ENCODE results near the gene GPC3. TPM values are rescaled to one million over a fixed set of nuclear protein-coding genes. Genes with fewer than 3 reads are reported as not detected.

The GPC3 gene
- total and polyA plus RNA-seq, 7 donors: 0.43 to 2.3 (median 1.4) TPM

DNA sequence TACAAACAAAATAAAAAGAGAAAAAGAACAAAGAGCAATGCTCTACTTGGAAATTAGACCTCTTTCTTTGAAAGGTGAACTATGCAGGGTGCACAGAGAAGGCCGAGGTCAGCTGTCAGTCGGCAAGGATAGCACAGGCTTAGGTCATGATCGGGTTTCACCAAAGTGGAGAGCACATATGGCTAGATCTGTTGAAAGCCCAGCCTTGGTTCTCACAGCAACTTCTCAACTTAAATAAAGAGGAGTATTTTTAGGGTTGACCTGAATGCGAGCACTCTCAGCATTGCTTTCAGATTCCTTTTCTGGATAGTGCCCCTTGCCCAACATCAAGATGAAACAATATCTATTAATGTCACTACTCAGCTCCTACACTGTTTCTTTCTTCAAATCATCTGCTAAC is 447.2 kb downstream of the GPC3 start:
- no peak for DNase-seq
- Histone ChIP-seq H3K4me1 (peaks cover 14% of the 10 kb centered on the region), H3K4me3 (no peak overlapping the region), H3K36me3 (ENCODE audit: insufficient read depth in 1 of 2, low read depth in 1 of 2) (no peaks in the 10 kb centered on the region), H3K27ac (peak overlapping the region; percentile 53), H3K9me3 (no peaks in the 10 kb centered on the region), H3K27me3 (ENCODE audit: insufficient read depth in 3 of 3, low read length in 2 of 3) (peaks cover 0 to 4% (median 0%) of the 10 kb centered on the region in 3 donors)
- WGBS, 3 donors: 24 to 48% (median 35%) methylated on average over 4 of the region's 4 CpGs
- TF ChIP-seq, protein P1, sequence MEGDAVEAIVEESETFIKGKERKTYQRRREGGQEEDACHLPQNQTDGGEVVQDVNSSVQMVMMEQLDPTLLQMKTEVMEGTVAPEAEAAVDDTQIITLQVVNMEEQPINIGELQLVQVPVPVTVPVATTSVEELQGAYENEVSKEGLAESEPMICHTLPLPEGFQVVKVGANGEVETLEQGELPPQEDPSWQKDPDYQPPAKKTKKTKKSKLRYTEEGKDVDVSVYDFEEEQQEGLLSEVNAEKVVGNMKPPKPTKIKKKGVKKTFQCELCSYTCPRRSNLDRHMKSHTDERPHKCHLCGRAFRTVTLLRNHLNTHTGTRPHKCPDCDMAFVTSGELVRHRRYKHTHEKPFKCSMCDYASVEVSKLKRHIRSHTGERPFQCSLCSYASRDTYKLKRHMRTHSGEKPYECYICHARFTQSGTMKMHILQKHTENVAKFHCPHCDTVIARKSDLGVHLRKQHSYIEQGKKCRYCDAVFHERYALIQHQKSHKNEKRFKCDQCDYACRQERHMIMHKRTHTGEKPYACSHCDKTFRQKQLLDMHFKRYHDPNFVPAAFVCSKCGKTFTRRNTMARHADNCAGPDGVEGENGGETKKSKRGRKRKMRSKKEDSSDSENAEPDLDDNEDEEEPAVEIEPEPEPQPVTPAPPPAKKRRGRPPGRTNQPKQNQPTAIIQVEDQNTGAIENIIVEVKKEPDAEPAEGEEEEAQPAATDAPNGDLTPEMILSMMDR (IDR thresholded peaks at IDR 0.05): no peak
- ATAC-seq: peak; percentile 63 to 87 (median 80)
- intact Hi-C loops (cut with DNase I): loop anchor here in 1 of 2 donors (5.0 to 10.0 kb wide), 2 partner anchors 109 to 123 kb away; partner anchors contain the start of gene GPC4

DNA sequence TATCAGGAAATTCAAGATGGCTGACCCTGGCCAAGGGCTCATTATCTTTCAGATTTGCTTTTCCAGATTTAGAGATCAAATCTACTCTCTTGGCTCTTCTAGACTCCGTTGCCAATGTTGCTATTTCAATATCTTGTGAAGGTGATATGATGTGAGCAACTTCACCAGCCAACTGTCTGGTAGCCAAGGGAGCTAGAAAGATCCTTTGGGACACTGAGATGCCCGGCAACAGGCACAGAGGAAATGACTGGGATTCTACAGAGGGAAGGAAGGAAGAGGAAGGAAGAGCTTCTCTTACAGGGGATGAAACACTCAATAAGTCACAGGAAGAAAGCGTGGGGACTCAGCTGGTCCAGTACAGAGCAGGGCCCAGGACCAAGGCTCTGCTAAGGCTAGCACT is 448.3 kb downstream of the GPC3 start:
- H3K4me1 ChIP-seq: peaks cover 8% of the 10 kb centered on the region
- H3K36me3 ChIP-seq (ENCODE audit: insufficient read depth in 1 of 2, low read depth in 1 of 2): no peaks in the 10 kb centered on the region
- H3K4me3 ChIP-seq: no peak overlapping the region
- DNase-seq (no peak), ATAC-seq (peak in 3 of 4 donors; percentile 31 to 44 (median 33))
- H3K9me3 ChIP-seq: no peaks in the 10 kb centered on the region
- no peak overlapping the region for H3K27ac ChIP-seq
- 25 to 32% (median 31%) methylated on average over 3 of the region's 3 CpGs for WGBS, 3 donors
- peaks cover 0 to 4% (median 0%) of the 10 kb centered on the region in 3 donors for H3K27me3 ChIP-seq (ENCODE audit: insufficient read depth in 3 of 3, low read length in 2 of 3)
- intact Hi-C loops (cut with DNase I): loop anchor here in 1 of 2 donors (5.0 to 10.0 kb wide), 2 partner anchors 110 to 122 kb away; partner anchors contain the start of gene GPC4
- TF ChIP-seq, protein P1 (IDR thresholded peaks at IDR 0.05): no peak

DNA sequence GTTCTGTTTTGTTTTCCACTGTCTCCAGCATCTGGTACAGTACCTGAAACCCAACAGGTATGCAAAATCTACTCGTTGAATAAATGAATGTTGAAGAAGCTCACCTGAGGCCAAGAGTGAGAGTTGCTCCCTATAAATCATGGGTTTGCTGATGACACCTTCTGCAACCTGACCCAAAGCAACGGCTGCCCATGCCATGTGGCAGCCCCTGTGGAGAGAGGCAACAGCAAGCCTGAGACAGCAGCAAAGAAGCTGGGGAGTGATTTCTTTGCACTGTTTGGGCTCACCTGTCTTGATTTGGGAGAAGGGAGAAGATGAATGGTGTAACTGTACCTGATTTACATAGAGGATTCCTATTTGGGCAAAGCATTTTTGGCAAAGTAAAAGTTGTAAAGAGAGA is 450.3 kb downstream of the GPC3 start:
- WGBS, 3 donors: 34 to 46% (median 41%) methylated on average over 2 of the region's 2 CpGs
- Histone ChIP-seq H3K9me3 (no peaks in the 10 kb centered on the region), H3K27ac (no peak overlapping the region), H3K4me1 (no peaks in the 10 kb centered on the region), H3K36me3 (ENCODE audit: insufficient read depth in 1 of 2, low read depth in 1 of 2) (no peaks in the 10 kb centered on the region), H3K27me3 (ENCODE audit: insufficient read depth in 3 of 3, low read length in 2 of 3) (peaks cover 0 to 4% (median 0%) of the 10 kb centered on the region in 3 donors), H3K4me3 (no peak overlapping the region)
- TF ChIP-seq, protein P1 (IDR thresholded peaks at IDR 0.05): no peak
- DNase-seq: no peak
- intact Hi-C loops (cut with DNase I): loop anchor here in 1 of 2 donors (5.0 to 10.0 kb wide), 2 partner anchors 112 to 120 kb away; partner anchors contain the start of gene GPC4
- ATAC-seq: no peak

DNA sequence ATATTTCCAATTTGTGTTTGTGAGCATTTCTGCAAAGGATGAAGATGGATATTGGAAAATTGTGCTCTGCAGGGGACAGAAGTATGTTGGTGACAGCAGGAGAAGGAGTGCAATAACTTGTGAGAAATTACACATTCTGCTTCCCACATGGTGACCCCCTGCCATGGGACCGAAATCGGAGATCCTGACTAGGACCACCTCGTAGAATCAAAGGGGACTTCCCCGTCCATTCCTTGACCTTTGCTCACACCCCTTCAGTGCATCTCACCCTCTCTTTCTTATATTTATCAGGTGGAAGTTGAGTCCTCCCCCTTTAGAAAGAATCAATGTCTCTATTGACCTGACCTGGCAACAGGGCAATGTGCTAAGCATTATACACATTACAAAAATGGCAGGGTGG is 451.2 kb downstream of the GPC3 start:
- Histone ChIP-seq H3K36me3 (ENCODE audit: insufficient read depth in 1 of 2, low read depth in 1 of 2) (no peaks in the 10 kb centered on the region), H3K4me1 (no peaks in the 10 kb centered on the region), H3K27me3 (ENCODE audit: insufficient read depth in 3 of 3, low read length in 2 of 3) (peaks cover 0 to 4% (median 0%) of the 10 kb centered on the region in 3 donors), H3K27ac (no peak overlapping the region), H3K9me3 (no peaks in the 10 kb centered on the region), H3K4me3 (no peak overlapping the region)
- TF ChIP-seq, protein P1 (IDR thresholded peaks at IDR 0.05): no peak
- intact Hi-C loops (cut with DNase I): loop anchor here in 1 of 2 donors (10.0 kb wide), 1 partner anchor 119 kb away; the partner anchor contains the start of gene GPC4
- WGBS, 3 donors: 65 to 90% (median 86%) methylated on average over 4 of the region's 4 CpGs
- DNase-seq: no peak
- ATAC-seq: no peak

DNA sequence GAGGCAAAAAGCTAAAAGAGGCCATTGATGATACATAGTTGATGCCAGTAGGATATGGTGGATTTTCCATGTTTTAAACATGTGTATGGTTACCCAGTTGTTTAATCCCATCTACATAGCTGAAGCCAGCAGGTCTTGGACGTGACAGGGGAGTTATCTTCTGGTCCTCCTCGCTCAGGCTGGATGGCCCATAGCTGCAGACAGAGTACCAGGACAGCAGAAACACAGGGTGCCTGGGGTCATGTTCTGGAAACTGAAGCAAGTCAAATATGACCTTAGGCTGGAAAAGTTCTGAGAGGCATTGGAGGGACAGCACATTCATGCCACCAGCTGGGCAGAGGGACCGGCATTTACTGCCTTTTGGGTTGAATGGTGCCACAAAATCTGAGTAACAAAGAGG is 452.1 kb downstream of the GPC3 start:
- ATAC-seq: no peak
- no peak overlapping the region for H3K27ac ChIP-seq
- H3K36me3 ChIP-seq (ENCODE audit: insufficient read depth in 1 of 2, low read depth in 1 of 2): no peaks in the 10 kb centered on the region
- H3K4me3 ChIP-seq: no peak overlapping the region
- 75 to 97% (median 96%) methylated on average over 3 of the region's 3 CpGs for WGBS, 3 donors
- no peaks in the 10 kb centered on the region for H3K4me1 ChIP-seq
- TF ChIP-seq, protein P1 (IDR thresholded peaks at IDR 0.05): no peak
- intact Hi-C loops (cut with DNase I): loop anchor here in 1 of 2 donors (10.0 kb wide), 1 partner anchor 118 kb away; the partner anchor contains the start of gene GPC4
- no peaks in the 10 kb centered on the region for H3K9me3 ChIP-seq
- DNase-seq: no peak
- H3K27me3 ChIP-seq (ENCODE audit: insufficient read depth in 3 of 3, low read length in 2 of 3): peaks cover 0 to 4% (median 0%) of the 10 kb centered on the region in 3 donors
